ENCODE data around the gene NRXN3. TPM values are rescaled to one million over a fixed set of nuclear protein-coding genes. Genes with fewer than 3 reads are reported as not detected.

The NRXN3 gene
- total RNA-seq: 10 to 100 TPM in 1 of 4 donors, 1 to 10 TPM in 3; 4.1 to 11.9 (median 5.8) TPM

DNA sequence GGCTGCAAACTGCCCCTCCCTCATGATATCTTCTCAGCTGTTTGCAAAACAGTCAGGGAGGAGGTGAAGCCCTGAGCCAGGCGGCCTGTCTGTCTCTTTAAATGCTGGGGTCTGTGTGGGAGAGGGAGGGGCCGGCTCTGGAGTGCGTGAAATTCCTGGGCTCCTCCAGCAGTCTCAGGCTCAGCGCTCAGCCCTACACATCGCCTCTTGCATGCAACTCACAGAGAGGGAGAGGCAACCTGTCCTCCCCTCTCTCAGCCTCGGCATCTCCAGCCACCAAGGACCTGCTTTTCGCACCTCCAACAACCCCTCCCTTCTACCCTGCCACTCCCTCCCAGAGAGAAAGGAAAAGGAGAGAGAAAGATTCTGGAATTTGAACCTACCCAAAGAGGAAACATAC lies at the start of gene NRXN3:
Gene NRXN3 (plus strand): TSS at position 171 of the 400 bp plus-strand sequence. CDS start 72,721 bp downstream, outside the sequence.
- DNase-seq: peak; percentile 8
- in situ Hi-C loops (cut with MboI; ENCODE audit: low pct_ligation_motif_present in 1 of 4, low pct_unique_long_range_greater_than_20kb in 1 of 4, low sequenced_read_pairs in 3 of 4) (no loop called here), intact Hi-C loops (cut with DNase I; ENCODE audit: low total_unique reads) (no loop called here)
- no peaks in the 10 kb centered on the region for H3K9me3 ChIP-seq
- peak within 1 kb of the TSS in 1 of 4 donors; percentile 7 for H3K4me3 ChIP-seq
- WGBS, 2 donors (ENCODE audit: low coverage in 1 of 2): 0 to 7% methylated on average over 1 to 7 of the region's 7 CpGs
- H3K4me1 ChIP-seq: peaks cover 0 to 5% (median 2%) of the 10 kb centered on the region in 4 donors
- no peak within 1 kb of the TSS for H3K27ac ChIP-seq
- TF ChIP-seq POLR2AphosphoS5 (IDR thresholded peaks at IDR 0.05) (no peak), EP300 (IDR thresholded peaks at IDR 0.05; ENCODE audit: low read depth) (no peak), POLR2A (IDR thresholded peaks at IDR 0.05) (no peak)
- TF ChIP-seq, protein P1, sequence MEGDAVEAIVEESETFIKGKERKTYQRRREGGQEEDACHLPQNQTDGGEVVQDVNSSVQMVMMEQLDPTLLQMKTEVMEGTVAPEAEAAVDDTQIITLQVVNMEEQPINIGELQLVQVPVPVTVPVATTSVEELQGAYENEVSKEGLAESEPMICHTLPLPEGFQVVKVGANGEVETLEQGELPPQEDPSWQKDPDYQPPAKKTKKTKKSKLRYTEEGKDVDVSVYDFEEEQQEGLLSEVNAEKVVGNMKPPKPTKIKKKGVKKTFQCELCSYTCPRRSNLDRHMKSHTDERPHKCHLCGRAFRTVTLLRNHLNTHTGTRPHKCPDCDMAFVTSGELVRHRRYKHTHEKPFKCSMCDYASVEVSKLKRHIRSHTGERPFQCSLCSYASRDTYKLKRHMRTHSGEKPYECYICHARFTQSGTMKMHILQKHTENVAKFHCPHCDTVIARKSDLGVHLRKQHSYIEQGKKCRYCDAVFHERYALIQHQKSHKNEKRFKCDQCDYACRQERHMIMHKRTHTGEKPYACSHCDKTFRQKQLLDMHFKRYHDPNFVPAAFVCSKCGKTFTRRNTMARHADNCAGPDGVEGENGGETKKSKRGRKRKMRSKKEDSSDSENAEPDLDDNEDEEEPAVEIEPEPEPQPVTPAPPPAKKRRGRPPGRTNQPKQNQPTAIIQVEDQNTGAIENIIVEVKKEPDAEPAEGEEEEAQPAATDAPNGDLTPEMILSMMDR (IDR thresholded peaks at IDR 0.05): no peak
- no peaks in the 10 kb centered on the region for H3K36me3 ChIP-seq
- H3K27me3 ChIP-seq: peaks cover 4% of the 10 kb centered on the region

DNA sequence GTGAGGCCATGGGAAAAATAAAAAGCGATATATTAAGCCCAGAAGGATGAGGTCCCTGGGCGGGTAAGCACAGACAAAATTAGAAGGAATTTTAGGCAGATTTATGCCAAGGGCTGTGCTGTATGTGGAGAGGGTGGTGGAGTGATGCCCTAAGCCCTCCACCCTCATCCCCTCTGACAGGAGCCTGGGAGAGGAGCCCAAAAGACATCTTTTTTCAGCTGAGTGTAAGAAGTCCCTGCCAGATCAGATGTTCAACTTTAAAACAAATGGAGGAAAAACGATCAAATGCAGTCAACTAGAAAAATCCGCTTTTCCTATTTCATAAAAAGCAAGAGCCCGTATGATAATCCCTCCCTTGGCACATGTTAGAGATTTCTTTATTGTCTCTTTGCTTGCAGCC lies 47.7 kb upstream of the NRXN3 start:
- Histone ChIP-seq H3K36me3 (no peaks in the 10 kb centered on the region), H3K4me1 (no peaks in the 10 kb centered on the region)

DNA sequence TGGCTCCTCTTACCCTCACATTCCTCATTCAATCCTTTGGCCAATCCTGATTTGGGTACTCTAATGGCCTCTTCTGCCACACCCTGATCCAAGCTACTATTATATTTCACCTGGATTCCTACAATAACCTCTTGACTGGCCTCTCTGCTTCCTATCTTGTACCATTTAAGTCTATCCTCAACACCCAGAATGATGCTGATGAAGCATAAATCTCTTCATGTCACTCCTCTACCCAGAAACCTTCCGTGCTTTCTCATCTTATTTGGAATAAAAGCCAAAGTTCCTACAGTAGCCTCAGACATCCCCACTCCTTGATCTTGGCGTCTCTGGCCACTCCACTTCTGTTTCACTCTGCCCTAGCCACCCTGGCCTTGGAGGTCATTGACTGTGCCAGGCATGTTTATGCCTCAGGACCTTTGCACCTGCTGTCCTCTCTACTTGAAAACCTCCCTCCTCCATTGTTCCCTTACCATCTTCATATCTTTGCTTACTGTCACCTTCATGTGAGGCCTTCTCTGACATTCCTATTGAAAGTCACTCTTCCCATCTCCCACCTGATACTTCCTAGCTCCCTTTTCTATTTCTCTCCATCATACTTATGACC lies 46.4 kb upstream of the NRXN3 start:
- H3K36me3 ChIP-seq: no peaks in the 10 kb centered on the region
- WGBS, 2 donors (ENCODE audit: low coverage in 1 of 2): 77 to 100% methylated on average over 1 to 2 of the region's 2 CpGs
- H3K27me3 ChIP-seq: no peaks in the 10 kb centered on the region
- intact Hi-C loops (cut with DNase I; ENCODE audit: low total_unique reads): no loop called here
- H3K9me3 ChIP-seq: no peaks in the 10 kb centered on the region
- in situ Hi-C loops (cut with MboI; ENCODE audit: low pct_ligation_motif_present in 1 of 4, low pct_unique_long_range_greater_than_20kb in 1 of 4, low sequenced_read_pairs in 3 of 4): no loop called here
- TF ChIP-seq POLR2A (IDR thresholded peaks at IDR 0.05): no peak
- TF ChIP-seq POLR2AphosphoS5 (IDR thresholded peaks at IDR 0.05): no peak
- TF ChIP-seq EP300 (IDR thresholded peaks at IDR 0.05; ENCODE audit: low read depth): no peak
- TF ChIP-seq, protein P1 (IDR thresholded peaks at IDR 0.05): no peak
- H3K4me3 ChIP-seq: no peak overlapping the region
- no peaks in the 10 kb centered on the region for H3K4me1 ChIP-seq
- DNase-seq: no peak
- H3K27ac ChIP-seq: no peak overlapping the region

More for the DNA sequence above, 47.7 kb upstream of the NRXN3 start:
- DNase-seq: no peak
- in situ Hi-C loops (cut with MboI; ENCODE audit: low pct_ligation_motif_present in 1 of 4, low pct_unique_long_range_greater_than_20kb in 1 of 4, low sequenced_read_pairs in 3 of 4) (no loop called here), intact Hi-C loops (cut with DNase I; ENCODE audit: low total_unique reads) (no loop called here)
- Histone ChIP-seq H3K9me3 (no peaks in the 10 kb centered on the region), H3K27ac (no peak overlapping the region), H3K4me3 (no peak overlapping the region), H3K27me3 (no peaks in the 10 kb centered on the region)
- TF ChIP-seq POLR2AphosphoS5 (IDR thresholded peaks at IDR 0.05) (no peak), EP300 (IDR thresholded peaks at IDR 0.05; ENCODE audit: low read depth) (no peak), POLR2A (IDR thresholded peaks at IDR 0.05) (no peak)
- TF ChIP-seq, protein P1 (IDR thresholded peaks at IDR 0.05): no peak
- WGBS, 2 donors (ENCODE audit: low coverage in 1 of 2): 14 to 61% methylated on average over 3 to 5 of the region's 5 CpGs

DNA sequence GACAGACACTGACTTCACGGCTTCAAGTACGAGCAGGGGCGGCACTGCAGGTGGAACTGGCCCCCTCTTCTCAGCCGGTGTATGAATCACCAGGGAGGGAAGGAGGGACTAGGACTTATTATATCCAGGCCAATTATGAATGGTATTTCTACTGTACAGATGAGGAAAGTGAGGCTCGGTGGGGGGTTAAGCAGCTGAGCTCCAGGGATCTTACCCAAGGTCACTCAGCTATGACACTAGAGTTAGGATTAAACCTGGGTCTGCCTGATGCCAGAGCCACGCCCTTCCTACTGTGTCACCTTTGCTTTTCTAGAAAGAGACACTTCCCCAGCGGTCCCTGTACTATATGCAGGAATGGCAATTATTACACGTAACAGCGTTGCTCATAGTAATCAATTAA lies 42.2 kb upstream of the NRXN3 start:
- intact Hi-C loops (cut with DNase I; ENCODE audit: low total_unique reads) (no loop called here), in situ Hi-C loops (cut with MboI; ENCODE audit: low pct_ligation_motif_present in 1 of 4, low pct_unique_long_range_greater_than_20kb in 1 of 4, low sequenced_read_pairs in 3 of 4) (no loop called here)
- WGBS, 2 donors (ENCODE audit: low coverage in 1 of 2): 60 to 86% methylated on average over 1 to 9 of the region's 9 CpGs
- Histone ChIP-seq H3K4me3 (no peak overlapping the region), H3K9me3 (no peaks in the 10 kb centered on the region), H3K27me3 (no peaks in the 10 kb centered on the region), H3K27ac (no peak overlapping the region), H3K4me1 (no peaks in the 10 kb centered on the region), H3K36me3 (no peaks in the 10 kb centered on the region)
- TF ChIP-seq POLR2A (IDR thresholded peaks at IDR 0.05) (no peak), EP300 (IDR thresholded peaks at IDR 0.05; ENCODE audit: low read depth) (no peak), POLR2AphosphoS5 (IDR thresholded peaks at IDR 0.05) (no peak)
- TF ChIP-seq, protein P1 (IDR thresholded peaks at IDR 0.05): no peak
- DNase-seq: no peak
